WI38 (cell line): ENCODE data around the gene TNFAIP8L1.
A peak's percentile ranks its signal among the peaks of the same experiment; 100 is the strongest.

Experiments used
- H3K4me3 ChIP-seq: 2 replicates; pipeline ENCODE4 v1.5.1; 2011; ENCODE audit warnings: low read depth, mild to moderate bottlenecking, control low read depth, low read length
- TF ChIP-seq, protein P1 (sequence below): IDR thresholded peaks from 2 replicates; pipeline ENCODE4 v1.5.1; 2012; ENCODE audit warnings: low read depth, mild to moderate bottlenecking, control low read depth, low read length

The TNFAIP8L1 gene

GRCh38 chr19:4633140-4633967 is 6.0 kb upstream of the TNFAIP8L1 start:
- TF ChIP-seq, protein P1, sequence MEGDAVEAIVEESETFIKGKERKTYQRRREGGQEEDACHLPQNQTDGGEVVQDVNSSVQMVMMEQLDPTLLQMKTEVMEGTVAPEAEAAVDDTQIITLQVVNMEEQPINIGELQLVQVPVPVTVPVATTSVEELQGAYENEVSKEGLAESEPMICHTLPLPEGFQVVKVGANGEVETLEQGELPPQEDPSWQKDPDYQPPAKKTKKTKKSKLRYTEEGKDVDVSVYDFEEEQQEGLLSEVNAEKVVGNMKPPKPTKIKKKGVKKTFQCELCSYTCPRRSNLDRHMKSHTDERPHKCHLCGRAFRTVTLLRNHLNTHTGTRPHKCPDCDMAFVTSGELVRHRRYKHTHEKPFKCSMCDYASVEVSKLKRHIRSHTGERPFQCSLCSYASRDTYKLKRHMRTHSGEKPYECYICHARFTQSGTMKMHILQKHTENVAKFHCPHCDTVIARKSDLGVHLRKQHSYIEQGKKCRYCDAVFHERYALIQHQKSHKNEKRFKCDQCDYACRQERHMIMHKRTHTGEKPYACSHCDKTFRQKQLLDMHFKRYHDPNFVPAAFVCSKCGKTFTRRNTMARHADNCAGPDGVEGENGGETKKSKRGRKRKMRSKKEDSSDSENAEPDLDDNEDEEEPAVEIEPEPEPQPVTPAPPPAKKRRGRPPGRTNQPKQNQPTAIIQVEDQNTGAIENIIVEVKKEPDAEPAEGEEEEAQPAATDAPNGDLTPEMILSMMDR = peak; percentile 86

GRCh38 chr19:4635754-4636116 is 3.6 kb upstream of the TNFAIP8L1 start:
- TF ChIP-seq, protein P1 = no peak
- peak overlapping the region; percentile 34 for H3K4me3 ChIP-seq

More at GRCh38 chr19:4633140-4633967, 6.0 kb upstream of the TNFAIP8L1 start:
- H3K4me3 ChIP-seq = no peak overlapping the region

- TF ChIP-seq, protein P1 = peak; percentile 81
- peak overlapping the region; percentile 34 for H3K4me3 ChIP-seq
Measured at GRCh38 chr19:4636151-4636717, 3.1 kb upstream of the TNFAIP8L1 start.

DNA sequence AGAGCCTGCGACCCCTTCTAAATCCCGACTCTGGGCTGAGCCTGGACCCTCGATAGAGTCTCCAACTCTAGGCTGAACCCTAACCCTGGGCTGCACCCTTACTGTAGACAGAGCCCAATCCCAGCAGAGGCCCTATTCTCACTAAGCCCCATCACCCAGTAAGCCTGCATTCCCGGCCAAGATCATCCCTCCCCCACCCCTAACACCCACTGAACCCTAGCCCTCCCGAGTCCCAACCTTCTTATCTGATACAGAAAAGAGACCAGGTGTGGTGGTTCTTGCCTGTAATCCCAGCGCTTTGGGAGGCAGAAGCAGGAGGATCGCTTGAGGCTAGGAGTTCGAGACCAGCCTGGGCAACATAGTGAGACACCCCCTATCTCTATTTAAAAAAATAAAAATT is 2.6 kb upstream of the TNFAIP8L1 start:
- TF ChIP-seq, protein P1 = no peak
- H3K4me3 ChIP-seq = no peak overlapping the region

GRCh38 chr19:4638317-4638716 is 999 bp upstream of the TNFAIP8L1 start:
- no peak overlapping the region for H3K4me3 ChIP-seq
- TF ChIP-seq, protein P1 = no peak

- TF ChIP-seq, protein P1 = no peak
- peak overlapping the region; percentile 89 for H3K4me3 ChIP-seq
Measured at GRCh38 chr19:4639531-4640246, 373 bp downstream of the TNFAIP8L1 start.
